HG02870 (cell line): ENCODE results near the gene MCM3AP.
"Not testable (repeated sequence)": the region's sequence is repeated elsewhere in the genome, so short reads cannot be mapped to it uniquely, and the experiment has no call there.

Source experiments
- ATAC-seq: cut with Tn5 transposase; IDR thresholded peaks from one replicate; pipeline ENCODE4 v1.9.1; 2021; ENCODE audit warnings: mild to moderate bottlenecking, moderate library complexity; ENCODE audit not compliant: unreplicated experiment

MCM3AP gene

GRCh38 chr21:46207006-46207919, 78.1 kb downstream of the MCM3AP start:
- ATAC-seq, result no peak

GRCh38 chr21:46206163-46207005, 79.0 kb downstream of the MCM3AP start:
- no peak for ATAC-seq

- ATAC-seq, result no peak
Measured at GRCh38 chr21:46205766-46206162, 79.6 kb downstream of the MCM3AP start.

GRCh38 chr21:46205166-46205565, 80.2 kb downstream of the MCM3AP start:
- ATAC-seq, result no peak

GRCh38 chr21:46203203-46203600, 82.2 kb downstream of the MCM3AP start:
- ATAC-seq, result no peak

GRCh38 chr21:46202592-46203202, 82.7 kb downstream of the MCM3AP start:
- ATAC-seq, result no peak

GRCh38 chr21:46200877-46201803, 84.3 kb downstream of the MCM3AP start:
- not testable (repeated sequence) for ATAC-seq

GRCh38 chr21:46199436-46200373, 85.7 kb downstream of the MCM3AP start:
- no peak for ATAC-seq

GRCh38 chr21:46196733-46197132, 88.7 kb downstream of the MCM3AP start:
- ATAC-seq, result no peak

- no peak for ATAC-seq
Measured at GRCh38 chr21:46195595-46196195, 89.7 kb downstream of the MCM3AP start.

GRCh38 chr21:46194374-46195334, 90.8 kb downstream of the MCM3AP start:
- ATAC-seq, result no peak

- no peak for ATAC-seq
Measured at GRCh38 chr21:46193829-46194373, 91.5 kb downstream of the MCM3AP start.

- ATAC-seq, result no peak
Measured at GRCh38 chr21:46191686-46192575, 93.5 kb downstream of the MCM3AP start.

- no peak for ATAC-seq
Measured at GRCh38 chr21:46191257-46191685, 94.1 kb downstream of the MCM3AP start.

- ATAC-seq, result no peak
Measured at GRCh38 chr21:46190491-46191131, 94.8 kb downstream of the MCM3AP start.

- no peak for ATAC-seq
Measured at GRCh38 chr21:46189959-46190490, 95.4 kb downstream of the MCM3AP start.
